22Rv1 (cell line): ENCODE results near the gene SPDL1.

Source experiments
- ZFX ChIP-seq: fragments of 450-650 bp; IDR thresholded peaks from 2 replicates; pipeline ENCODE4 v1.6.1; 2017; ENCODE audit warnings: antibody characterized with exemption, borderline replicate concordance
- TF ChIP-seq, protein P1 (sequence below): fragments of 450-650 bp; IDR thresholded peaks from 2 replicates; pipeline ENCODE4 v1.5.1; 2017; ENCODE audit warnings: mild to moderate bottlenecking

DNA sequence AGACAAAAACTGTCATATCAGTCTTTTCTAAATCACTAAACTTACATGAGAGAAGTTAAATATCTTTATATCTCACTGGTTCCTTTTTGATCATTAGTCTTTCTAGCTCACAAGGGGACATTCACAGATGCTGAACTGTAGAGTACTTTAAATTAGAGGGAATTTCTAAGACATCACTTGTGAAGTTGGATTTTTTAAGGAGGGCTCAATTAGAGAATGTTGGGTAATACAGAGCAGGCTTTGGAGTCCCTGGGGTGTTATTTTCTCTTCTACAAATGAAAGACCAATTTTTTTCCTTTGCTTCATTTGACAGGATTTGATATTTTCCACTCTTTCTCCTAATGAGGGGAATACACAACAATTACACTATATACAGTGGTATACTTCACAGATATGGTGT, 48.6 kb upstream of the SPDL1 start:
- TF ChIP-seq, protein P1, sequence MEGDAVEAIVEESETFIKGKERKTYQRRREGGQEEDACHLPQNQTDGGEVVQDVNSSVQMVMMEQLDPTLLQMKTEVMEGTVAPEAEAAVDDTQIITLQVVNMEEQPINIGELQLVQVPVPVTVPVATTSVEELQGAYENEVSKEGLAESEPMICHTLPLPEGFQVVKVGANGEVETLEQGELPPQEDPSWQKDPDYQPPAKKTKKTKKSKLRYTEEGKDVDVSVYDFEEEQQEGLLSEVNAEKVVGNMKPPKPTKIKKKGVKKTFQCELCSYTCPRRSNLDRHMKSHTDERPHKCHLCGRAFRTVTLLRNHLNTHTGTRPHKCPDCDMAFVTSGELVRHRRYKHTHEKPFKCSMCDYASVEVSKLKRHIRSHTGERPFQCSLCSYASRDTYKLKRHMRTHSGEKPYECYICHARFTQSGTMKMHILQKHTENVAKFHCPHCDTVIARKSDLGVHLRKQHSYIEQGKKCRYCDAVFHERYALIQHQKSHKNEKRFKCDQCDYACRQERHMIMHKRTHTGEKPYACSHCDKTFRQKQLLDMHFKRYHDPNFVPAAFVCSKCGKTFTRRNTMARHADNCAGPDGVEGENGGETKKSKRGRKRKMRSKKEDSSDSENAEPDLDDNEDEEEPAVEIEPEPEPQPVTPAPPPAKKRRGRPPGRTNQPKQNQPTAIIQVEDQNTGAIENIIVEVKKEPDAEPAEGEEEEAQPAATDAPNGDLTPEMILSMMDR: no peak
- no peak for TF ChIP-seq ZFX
